Neural cell (in vitro differentiated cells): ENCODE results near the gene KLHL3. TPM values are rescaled to one million over a fixed set of nuclear protein-coding genes. Genes with fewer than 3 reads are reported as not detected.

Experiments
- H2AFZ ChIP-seq: fragments of 200-600, 300-800 bp; sonication (generic), shearing (Covaris generic); 2 replicates; pipeline ENCODE4 v1.6.0; 2014; ENCODE audit warnings: low read depth, mild to moderate bottlenecking, antibody characterized with exemption, low read length, moderate library complexity
- H3F3A ChIP-seq: fragments of 200-600 bp; shearing (Covaris generic); 2 replicates; pipeline ENCODE4 v1.6.1; 2016; ENCODE audit warnings: mild to moderate bottlenecking, moderate library complexity, mixed read lengths, antibody characterized with exemption, low read length; ENCODE audit not compliant: insufficient read depth, poor library complexity, severe bottlenecking
- H3K27ac ChIP-seq: fragments of 200-600, 300-800 bp; sonication (generic), shearing (Covaris generic); 2 replicates; pipeline ENCODE4 v1.5.1; 2014; ENCODE audit warnings: mild to moderate bottlenecking, low read length, moderate library complexity
- H3K27me3 ChIP-seq: fragments of 300-800, 200-600 bp; sonication (generic), shearing (Covaris generic); 2 replicates; pipeline ENCODE4 v1.6.0; 2014; ENCODE audit warnings: mild to moderate bottlenecking, low read depth, low read length, moderate library complexity; ENCODE audit not compliant: insufficient read depth
- H3K36me3 ChIP-seq: fragments of 300-800, 200-600 bp; sonication (generic), shearing (Covaris generic); 2 replicates; pipeline ENCODE4 v1.5.1; 2014; ENCODE audit warnings: mild to moderate bottlenecking, antibody characterized with exemption, low read length, moderate library complexity; ENCODE audit not compliant: insufficient read depth
- H3K4me2 ChIP-seq: fragments of 300-800, 200-600 bp; sonication (generic), shearing (Covaris generic); 2 replicates; pipeline ENCODE4 v1.6.0; 2014; ENCODE audit warnings: mild to moderate bottlenecking, low read length
- H3K4me3 ChIP-seq: fragments of 300-800, 200-600 bp; sonication (generic), shearing (Covaris generic); 2 replicates; pipeline ENCODE4 v1.5.1; 2014; ENCODE audit warnings: mild to moderate bottlenecking, low read length, moderate library complexity
- H3K79me2 ChIP-seq: fragments of 200-600 bp; shearing (Covaris generic); replicated peaks from 2 replicates; pipeline ENCODE4 v1.6.0; 2014; ENCODE audit warnings: mild to moderate bottlenecking, low read length, moderate library complexity; ENCODE audit not compliant: insufficient read depth
- H3K9ac ChIP-seq: fragments of 300-800, 200-600 bp; sonication (generic), shearing (Covaris generic); 2 replicates; pipeline ENCODE4 v1.6.1; 2016; ENCODE audit warnings: mild to moderate bottlenecking, low read length, mixed read lengths
- H3K9me2 ChIP-seq: fragments of 200-600 bp; shearing (Covaris generic); 2 replicates; pipeline ENCODE4 v1.6.1; 2016; ENCODE audit warnings: mild to moderate bottlenecking, low read length, mixed read lengths; ENCODE audit not compliant: insufficient read depth
- H3K9me3 ChIP-seq: fragments of 200-600, 300-800 bp; sonication (generic), shearing (Covaris generic); 2 replicates; pipeline ENCODE4 v1.6.1; 2016; ENCODE audit warnings: mild to moderate bottlenecking, mixed run types, low read length, moderate library complexity, mixed read lengths
- H4K20me1 ChIP-seq: fragments of 200-600 bp; shearing (Covaris generic); 2 replicates; pipeline ENCODE4 v1.6.1; 2016; ENCODE audit warnings: mild to moderate bottlenecking, mixed run types; ENCODE audit not compliant: insufficient read depth
- CTCF ChIP-seq: fragments of 450-650 bp; IDR thresholded peaks from 2 replicates; pipeline ENCODE4 v1.5.1; 2014; ENCODE audit warnings: antibody characterized with exemption, mild to moderate bottlenecking, moderate library complexity; ENCODE audit not compliant: poor library complexity, severe bottlenecking
- EP300 ChIP-seq: fragments of 450-650 bp; conservative IDR thresholded peaks from 2 replicates; pipeline ENCODE4 v1.6.1; 2014; ENCODE audit warnings: antibody characterized with exemption, mild to moderate bottlenecking, moderate library complexity; ENCODE audit not compliant: poor library complexity, severe bottlenecking
- EZH2 ChIP-seq: fragments of 200-600, 300-800 bp; shearing (Covaris generic), sonication (generic); IDR thresholded peaks from 2 replicates; pipeline ENCODE4 v1.6.1; 2014; ENCODE audit warnings: antibody characterized with exemption, low read length, borderline replicate concordance, mild to moderate bottlenecking; ENCODE audit not compliant: insufficient read depth, poor library complexity, severe bottlenecking
- MXI1 ChIP-seq: fragments of 450-650 bp; conservative IDR thresholded peaks from 2 replicates; pipeline ENCODE4 v1.6.1; 2014; ENCODE audit warnings: antibody characterized with exemption, mild to moderate bottlenecking; ENCODE audit not compliant: poor library complexity, severe bottlenecking
- POLR2AphosphoS5 ChIP-seq: IDR thresholded peaks from 2 replicates; pipeline ENCODE4 v1.6.1; 2012
- RAD21 ChIP-seq: fragments of 450-650 bp; conservative IDR thresholded peaks from 2 replicates; pipeline ENCODE4 v1.6.1; 2014; ENCODE audit warnings: antibody characterized with exemption, mild to moderate bottlenecking, moderate library complexity
- SMC3 ChIP-seq: fragments of 450-650 bp; conservative IDR thresholded peaks from 2 replicates; pipeline ENCODE4 v1.6.1; 2014; ENCODE audit warnings: antibody characterized with exemption, mild to moderate bottlenecking, moderate library complexity; ENCODE audit not compliant: poor library complexity
- TAF1 ChIP-seq: IDR thresholded peaks from 2 replicates; pipeline ENCODE4 v1.6.1; 2012; ENCODE audit warnings: low read depth
- polyA plus RNA-seq: library from polyadenylated mRNA; depleted of rRNA; stranded (reverse); fragments of >200 nt; gene quantifications from 2 replicates; pipeline ENCODE4 v1.2.3, GENCODE V29; 2014
- TF ChIP-seq, protein P1 (sequence below): IDR thresholded peaks from 2 replicates; pipeline ENCODE4 v1.6.1; 2012; ENCODE audit warnings: borderline replicate concordance

The KLHL3 gene
- polyA plus RNA-seq, 1 donor from 2014 or later: 12.9 TPM

- no peak for TF ChIP-seq POLR2AphosphoS5
- TF ChIP-seq SMC3: no peak
- TF ChIP-seq, protein P1, sequence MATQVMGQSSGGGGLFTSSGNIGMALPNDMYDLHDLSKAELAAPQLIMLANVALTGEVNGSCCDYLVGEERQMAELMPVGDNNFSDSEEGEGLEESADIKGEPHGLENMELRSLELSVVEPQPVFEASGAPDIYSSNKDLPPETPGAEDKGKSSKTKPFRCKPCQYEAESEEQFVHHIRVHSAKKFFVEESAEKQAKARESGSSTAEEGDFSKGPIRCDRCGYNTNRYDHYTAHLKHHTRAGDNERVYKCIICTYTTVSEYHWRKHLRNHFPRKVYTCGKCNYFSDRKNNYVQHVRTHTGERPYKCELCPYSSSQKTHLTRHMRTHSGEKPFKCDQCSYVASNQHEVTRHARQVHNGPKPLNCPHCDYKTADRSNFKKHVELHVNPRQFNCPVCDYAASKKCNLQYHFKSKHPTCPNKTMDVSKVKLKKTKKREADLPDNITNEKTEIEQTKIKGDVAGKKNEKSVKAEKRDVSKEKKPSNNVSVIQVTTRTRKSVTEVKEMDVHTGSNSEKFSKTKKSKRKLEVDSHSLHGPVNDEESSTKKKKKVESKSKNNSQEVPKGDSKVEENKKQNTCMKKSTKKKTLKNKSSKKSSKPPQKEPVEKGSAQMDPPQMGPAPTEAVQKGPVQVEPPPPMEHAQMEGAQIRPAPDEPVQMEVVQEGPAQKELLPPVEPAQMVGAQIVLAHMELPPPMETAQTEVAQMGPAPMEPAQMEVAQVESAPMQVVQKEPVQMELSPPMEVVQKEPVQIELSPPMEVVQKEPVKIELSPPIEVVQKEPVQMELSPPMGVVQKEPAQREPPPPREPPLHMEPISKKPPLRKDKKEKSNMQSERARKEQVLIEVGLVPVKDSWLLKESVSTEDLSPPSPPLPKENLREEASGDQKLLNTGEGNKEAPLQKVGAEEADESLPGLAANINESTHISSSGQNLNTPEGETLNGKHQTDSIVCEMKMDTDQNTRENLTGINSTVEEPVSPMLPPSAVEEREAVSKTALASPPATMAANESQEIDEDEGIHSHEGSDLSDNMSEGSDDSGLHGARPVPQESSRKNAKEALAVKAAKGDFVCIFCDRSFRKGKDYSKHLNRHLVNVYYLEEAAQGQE: no peak
- TF ChIP-seq EP300: no peak
- TF ChIP-seq TAF1: no peak
- no peak for TF ChIP-seq CTCF
- TF ChIP-seq EZH2: no peak
- no peak for TF ChIP-seq MXI1
- TF ChIP-seq RAD21: no peak
- Histone ChIP-seq H2AFZ (no peak overlapping the region), H3K27ac (no peak overlapping the region), H3K4me3 (no peak overlapping the region), H3K9ac (no peak overlapping the region), H3F3A (no peaks in the 10 kb centered on the region), H3K36me3 (no peaks in the 10 kb centered on the region), H3K4me2 (no peak overlapping the region), H4K20me1 (no peaks in the 10 kb centered on the region), H3K79me2 (no peaks in the 10 kb centered on the region), H3K9me3 (no peaks in the 10 kb centered on the region), H3K9me2 (no peaks in the 10 kb centered on the region), H3K27me3 (no peaks in the 10 kb centered on the region)
Observed at GRCh38 chr5:137621861-137622823, 113.7 kb downstream of the KLHL3 start.

- Histone ChIP-seq H3F3A (no peaks in the 10 kb centered on the region), H3K36me3 (no peaks in the 10 kb centered on the region), H2AFZ (no peak overlapping the region), H3K9me3 (no peaks in the 10 kb centered on the region), H3K4me3 (no peak overlapping the region), H3K9me2 (no peaks in the 10 kb centered on the region), H3K4me2 (no peak overlapping the region), H4K20me1 (no peaks in the 10 kb centered on the region), H3K27me3 (no peaks in the 10 kb centered on the region), H3K27ac (no peak overlapping the region), H3K9ac (no peak overlapping the region), H3K79me2 (no peaks in the 10 kb centered on the region)
- no peak for TF ChIP-seq POLR2AphosphoS5
- TF ChIP-seq EP300: no peak
- TF ChIP-seq MXI1: no peak
- no peak for TF ChIP-seq TAF1
- no peak for TF ChIP-seq RAD21
- TF ChIP-seq CTCF: no peak
- TF ChIP-seq, protein P1: no peak
- TF ChIP-seq SMC3: no peak
- TF ChIP-seq EZH2: no peak
Observed at GRCh38 chr5:137621306-137621705, 114.6 kb downstream of the KLHL3 start.
